HPDE6-E6E7 (cell line): Measurements from ENCODE around the gene GAREM2.

Experiments
- DNase-seq: peaks from one replicate; pipeline ENCODE4 v3.0.0; 2011; ENCODE audit warnings: missing footprints; ENCODE audit errors: extremely low spot score

Gene GAREM2

DNA sequence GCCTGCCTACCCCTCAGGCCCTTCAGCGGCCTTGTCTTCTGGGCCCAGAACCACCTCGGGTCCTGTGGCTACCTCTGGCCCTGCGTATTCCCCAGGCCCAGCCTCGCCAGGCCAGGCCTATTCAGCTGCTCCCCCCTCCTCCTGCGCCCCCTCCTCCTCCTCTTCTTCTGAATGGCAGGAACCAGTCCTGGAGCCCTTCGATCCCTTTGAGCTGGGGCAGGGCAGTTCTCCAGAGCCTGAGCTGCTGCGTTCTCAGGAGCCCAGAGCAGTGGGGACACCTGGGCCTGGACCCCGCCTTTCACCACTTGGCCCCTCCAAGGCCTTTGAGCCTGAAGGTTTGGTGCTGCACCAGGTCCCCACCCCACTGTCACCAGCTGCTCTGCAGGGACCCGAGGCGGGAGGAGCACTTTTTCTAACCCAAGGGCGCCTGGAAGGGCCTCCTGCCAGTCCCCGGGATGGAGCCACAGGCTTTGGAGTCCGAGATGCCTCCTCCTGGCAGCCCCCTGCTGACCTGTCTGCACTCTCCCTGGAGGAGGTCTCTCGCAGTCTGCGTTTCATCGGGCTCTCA lies 14.7 kb downstream of the GAREM2 start:
- DNase-seq, result no peak

DNA sequence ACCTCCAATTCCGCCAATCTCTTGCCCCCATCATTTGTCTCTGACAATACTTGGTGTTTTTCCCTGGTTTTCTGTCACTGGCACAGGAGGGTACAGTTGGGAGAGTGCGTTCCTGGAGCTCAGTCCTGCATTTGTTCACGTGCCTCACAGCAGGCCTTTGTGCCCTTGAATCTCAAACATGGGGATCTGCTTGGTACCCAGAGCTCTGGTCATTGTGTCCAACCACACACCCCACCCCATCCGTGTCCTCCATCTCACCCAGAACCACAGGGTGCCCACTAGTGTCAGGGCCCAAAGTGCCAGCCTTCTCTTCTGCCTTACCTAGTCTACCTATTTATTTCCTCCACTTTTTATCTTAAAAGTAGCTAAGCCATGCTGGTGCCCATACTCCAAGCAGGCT lies 16.2 kb downstream of the GAREM2 start:
- no peak for DNase-seq

DNA sequence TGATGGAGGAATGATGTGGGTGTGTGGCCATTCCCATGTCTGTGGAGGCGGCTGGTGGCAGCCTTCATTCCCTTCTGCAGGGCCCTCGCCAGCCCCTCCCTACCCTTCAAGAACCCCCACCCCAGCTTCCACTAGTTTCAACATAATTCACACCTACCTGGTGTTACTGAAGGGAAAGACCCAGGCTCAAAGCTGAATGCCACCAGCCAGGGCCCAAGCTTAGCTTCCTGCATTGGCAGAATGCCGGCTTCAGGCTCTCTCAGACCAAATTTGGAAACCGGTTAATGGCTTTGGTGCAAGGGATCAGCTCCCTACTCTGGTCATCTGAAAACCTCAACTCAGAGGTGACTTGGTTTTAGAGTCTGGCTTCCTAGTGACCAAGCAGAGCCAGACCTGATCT lies 16.9 kb downstream of the GAREM2 start:
- no peak for DNase-seq

DNA sequence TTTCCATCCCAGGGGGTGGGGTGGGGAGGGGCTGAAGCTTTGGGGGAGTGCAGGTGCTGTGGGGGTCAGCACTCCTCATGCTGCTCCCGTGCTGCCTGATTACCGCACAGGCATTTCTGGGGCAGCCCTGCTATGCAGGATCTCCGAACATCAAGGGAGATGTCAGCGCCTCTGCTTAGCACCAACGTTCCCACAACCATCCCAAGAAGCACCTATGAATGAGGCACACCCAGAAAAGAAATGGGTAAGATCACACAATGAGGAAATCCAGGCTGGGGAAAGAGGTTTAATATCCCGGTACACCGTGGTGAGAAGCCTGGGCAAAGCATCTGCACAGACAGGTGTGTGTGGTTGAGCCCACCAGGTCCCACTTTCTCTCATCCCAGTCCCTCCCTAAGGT lies 17.5 kb downstream of the GAREM2 start:
- DNase-seq, result no peak

DNA sequence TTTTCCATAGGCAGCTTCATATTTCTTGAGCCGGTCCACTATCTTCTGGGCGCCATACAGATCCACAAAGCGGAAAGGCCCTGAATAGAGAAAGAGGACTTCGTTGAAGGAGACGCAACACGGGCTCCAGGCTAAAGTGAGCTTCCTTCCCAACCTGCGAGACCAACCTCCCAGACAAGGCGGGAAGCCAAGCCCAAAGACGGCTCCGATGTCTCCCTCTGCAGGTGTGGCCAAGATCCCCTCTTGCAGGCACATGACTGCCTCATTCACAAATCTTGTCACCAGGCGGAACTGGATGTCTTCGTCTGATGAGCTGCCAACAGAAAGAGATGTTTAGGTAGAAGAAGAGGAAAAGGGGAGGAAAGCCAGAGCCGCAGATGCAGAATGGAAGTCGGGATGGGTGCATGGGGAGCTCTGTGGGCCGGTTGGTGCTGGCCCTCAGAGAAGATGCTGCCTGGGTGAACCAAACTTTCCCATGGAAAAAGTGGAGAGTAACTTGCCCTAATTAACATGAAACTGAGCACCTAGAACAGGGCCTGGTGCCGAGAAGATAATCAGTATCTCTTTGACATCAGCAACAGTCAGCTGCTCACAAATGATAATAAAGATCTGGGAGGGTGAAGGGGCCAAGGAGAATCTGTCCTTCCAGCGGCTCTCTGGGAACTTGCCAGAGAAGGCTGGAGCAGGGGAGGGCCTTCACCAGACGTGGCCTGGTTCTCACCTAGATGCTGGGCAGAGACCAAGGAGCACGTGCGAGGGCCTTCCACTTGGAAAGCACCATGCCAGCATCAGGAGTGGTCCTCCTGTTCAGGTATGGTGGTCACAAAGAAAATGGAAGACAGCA lies 18.6 kb downstream of the GAREM2 start:
- DNase-seq, result no peak

DNA sequence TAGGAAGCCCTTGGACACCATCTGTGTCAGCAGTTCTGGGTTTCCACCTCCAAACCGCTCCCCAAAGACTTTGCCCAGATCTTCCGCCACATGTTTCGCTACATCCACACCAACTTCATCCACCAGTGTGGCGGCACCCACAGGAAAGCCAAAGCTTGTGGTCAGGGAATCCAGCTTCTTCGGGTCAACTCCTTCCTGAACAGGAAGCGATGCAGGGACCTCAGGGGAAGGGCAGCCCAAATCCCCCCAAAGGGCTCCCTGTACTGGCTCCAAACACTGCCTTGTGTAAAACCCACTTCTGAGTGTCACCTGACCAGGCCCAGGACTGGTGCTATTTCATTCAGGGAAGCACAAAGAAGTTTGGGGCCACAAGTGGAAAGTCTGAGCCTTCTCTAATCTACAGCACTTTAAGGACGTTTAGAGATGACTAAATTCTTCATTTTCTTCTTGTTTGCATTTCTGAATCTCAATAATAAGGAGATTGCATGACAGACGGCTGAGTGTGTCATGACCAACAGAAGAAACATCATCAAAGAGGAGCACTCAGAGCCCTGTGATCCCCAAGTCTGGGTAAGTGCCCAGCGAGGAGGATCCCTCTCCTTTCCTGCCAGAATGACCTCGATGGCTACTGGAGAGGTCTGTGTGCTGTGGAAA lies 20.8 kb downstream of the GAREM2 start:
- no peak for DNase-seq

DNA sequence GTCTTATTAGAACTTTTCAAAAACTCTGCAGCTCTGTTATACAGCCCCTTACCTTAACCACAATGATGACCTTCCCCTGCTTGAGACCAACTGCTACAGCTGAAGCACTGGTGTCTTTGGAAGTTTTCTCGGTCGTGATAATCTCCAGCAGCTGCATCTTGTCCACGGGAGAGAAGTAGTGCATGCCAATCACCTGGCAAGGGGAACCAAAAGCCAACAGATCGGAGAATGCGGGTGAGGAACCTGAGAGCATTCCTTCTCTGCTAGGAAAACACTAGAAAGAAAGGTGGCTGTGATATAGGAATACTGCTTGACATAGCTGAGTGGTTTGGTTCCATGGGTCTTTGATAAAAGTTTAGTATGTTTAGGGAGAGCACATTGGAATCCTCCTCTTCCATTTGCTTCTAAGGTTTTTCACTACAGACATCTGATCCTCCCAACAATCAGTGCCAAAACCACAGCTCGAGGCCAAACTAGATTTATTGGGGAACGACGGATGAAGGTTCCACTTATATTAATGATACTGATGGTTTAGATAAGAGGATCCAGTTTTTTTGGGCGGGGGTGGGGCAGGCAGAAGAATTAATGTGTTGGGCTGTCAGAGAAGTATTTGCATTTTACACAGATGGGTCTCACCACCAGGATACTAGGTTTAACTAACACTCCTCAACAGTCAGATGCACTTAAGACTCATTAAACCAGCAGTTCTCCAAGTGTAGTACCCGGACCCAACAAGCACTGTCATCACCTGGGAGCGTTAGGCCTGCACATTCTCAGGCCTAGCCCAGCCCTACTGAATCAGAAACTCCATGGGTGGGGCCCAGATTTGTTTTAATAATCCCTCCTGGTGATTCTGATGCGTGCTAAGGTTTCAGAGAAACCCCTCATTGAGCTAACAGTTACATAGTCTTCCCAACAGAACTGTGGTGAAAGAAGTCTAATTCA lies 22.4 kb downstream of the GAREM2 start:
- DNase-seq, result no peak

DNA sequence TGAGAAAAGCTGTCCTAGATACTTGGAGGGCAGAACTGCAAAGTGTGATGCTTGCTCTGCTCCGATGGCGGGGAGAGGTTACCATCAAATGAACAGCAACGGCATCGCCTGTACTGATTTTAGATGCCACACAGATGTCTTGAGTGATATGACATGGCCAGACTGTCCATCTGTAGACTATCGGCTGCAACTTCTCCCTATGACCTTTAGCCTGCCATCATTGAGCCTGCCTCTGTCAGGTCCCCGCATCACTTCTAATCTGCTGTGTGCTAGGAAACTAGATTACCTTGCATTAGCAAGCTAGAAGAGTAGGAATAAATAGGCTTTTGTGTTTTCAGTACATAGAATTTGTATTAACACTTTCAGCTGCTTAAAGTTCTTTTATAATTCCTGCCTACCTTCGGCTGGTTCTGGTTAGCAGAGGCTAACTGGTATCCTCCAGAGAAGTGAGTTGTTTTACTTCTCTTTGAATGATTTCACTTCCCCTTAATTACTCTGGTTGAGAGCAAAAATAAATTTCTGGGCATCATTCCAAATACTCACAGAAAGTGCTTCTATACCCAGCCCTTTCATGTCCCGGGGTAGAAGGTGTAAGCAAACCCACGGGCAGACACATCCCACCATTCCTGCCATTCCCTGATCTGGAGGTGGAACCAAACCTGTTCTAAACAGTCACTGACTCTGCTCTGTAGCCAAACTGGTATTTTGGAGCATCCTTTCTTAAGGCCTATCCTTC lies 24.0 kb downstream of the GAREM2 start:
- DNase-seq, result no peak

DNA sequence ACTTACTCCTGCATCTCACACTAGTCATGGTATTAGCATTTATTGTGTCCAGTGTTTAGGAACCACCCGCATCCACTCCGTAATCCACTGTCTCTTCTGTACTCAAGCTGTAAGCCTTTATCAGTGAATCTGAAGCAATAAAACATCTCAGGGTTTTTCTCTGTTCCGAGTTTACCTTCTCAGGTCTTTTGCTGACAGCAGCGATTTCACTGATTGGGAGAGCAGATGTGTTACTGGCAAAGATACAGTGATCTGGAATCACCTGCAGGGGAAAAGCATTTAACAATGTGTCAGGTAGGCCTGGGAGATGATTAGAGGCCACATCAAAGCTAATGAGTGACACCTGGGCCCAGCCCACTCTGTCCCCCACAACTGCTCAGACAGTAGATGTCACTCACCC lies 24.6 kb downstream of the GAREM2 start:
- no peak for DNase-seq

DNA sequence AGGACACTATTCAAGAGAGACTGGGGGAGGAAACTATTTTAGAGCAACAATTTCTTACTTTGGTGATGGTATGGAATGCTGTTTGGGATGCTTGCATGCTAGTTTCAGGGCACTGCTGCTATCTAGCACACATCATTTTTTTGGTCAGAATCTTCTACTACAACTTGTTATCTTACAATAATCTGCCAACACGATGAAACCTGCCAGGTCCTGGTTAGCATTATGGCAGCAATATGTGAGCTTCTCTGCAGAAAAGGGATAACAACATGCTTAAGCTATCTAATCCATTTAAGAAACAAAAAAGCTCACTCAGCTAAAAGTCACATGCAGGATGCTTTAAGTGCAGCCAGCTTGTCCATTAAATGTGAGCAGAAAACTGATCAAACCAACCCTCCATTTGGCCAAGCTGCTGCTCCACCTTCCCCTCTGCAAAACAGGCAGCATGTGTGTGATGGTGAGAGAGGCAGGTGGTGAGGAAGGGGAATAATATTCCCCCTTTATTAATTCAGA lies 30.1 kb downstream of the GAREM2 start:
- no peak for DNase-seq

DNA sequence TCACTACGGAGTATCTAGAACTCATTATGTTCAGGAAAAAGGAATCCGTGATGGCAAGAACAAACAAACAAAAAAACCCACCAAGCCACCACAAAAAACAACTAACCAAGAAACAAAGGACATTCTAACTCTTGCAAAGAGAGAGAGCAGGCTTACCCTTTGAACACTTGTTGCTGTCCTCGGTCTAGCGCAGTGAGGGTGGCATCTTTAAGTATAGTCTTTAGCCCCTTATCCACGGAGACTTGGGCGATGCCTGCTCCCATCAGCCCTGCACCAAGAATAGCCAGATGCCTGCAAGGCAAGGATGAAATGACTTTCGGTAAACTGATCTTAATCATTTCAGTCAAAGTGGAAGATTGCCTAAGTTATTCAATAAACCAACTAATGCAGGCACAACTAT lies 31.0 kb downstream of the GAREM2 start:
- DNase-seq, result no peak

DNA sequence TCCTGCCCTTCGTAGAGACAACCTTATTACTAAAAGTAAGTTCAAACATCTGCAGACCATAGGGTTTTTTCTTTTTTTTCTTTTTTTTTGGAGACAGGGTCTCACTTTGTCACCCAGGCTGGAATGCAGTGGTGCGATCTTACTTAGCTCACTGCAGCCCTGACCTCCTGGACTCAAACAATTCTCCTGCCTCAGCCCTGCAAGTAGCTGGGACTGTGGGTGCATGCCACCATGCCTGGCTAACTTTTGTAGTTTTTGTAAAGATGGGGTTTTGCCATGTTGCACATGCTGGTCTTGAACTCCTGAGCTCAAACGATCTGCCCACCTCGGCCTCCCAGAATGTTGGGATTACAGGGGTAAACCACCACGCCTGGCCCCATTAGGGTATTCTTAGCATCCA lies 39.1 kb downstream of the GAREM2 start:
- no peak for DNase-seq

DNA sequence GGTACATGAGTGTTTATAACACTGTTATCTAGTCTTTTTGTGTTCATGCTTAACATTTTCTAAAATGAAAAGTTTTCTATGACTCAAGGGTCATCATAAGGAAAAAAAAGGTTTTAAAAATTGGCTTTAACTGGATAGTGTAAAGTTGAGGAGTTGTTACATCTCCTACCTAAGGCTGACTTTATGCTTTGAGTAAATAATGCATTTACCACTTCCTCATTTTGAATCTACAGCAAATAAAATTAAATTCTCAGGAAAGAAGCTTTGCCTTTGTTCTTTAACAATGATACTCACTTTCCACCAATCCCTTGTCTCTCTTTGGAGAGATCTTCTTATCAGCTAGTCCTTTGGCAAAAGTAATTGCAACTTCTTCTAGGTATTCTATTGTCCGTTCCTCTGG lies 41.9 kb downstream of the GAREM2 start:
- DNase-seq, result no peak

DNA sequence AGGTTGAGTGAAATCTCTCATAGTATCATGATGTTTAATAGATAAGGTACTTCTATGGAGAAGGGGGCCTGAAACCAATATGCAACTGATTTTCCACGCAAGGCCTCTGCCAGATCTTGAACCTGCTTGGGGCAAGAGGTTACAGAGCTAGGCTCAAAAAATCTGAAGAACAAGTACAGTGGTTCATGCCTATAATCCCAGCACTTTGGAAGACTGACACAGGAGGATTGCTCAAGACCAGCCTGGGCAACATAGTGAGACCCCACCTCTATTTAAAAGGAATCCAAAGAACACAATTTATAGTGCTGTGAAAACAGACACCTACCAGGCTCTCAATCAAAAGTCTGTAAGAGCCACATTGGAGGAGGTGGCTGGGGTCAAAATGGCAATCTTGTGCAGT lies 42.9 kb downstream of the GAREM2 start:
- DNase-seq, result no peak

DNA sequence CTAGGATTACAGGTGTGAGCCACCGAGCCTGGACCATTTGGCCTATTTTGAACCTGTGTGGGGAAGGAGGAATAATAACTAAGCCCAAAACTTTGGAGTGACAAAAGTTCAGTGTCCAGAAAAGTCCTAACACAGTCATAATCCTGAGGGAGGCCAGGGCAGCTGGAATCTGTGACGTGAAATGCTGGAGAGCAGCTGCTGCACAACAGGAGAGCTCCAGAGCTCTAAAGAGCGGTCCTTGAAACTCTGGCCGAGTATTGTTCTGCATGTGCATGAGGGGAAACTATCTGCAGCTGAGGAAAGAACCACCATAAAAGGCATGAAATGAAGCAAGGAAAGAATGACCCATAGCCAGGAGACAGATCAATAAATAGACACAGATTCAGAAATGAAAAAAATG lies 43.7 kb downstream of the GAREM2 start:
- DNase-seq, result no peak

DNA sequence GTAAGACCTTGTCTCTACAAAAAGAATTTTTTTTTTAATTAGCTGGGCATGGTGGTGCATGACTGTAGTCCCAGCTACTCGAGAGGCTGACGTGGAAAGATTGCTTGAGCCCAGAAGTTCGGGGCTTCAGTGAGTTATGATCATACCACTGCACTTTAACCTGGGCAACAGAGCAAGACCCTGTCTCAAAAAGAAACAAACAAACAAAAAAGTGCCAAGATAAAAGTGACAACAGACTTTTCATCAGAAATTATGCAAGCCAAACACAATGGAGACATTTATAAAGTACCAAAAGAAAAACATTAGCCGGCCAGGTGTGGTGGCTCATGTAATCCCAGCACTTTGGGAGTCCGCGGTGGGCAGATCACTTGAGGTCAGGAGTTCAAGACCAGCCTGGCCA lies 44.8 kb downstream of the GAREM2 start:
- no peak for DNase-seq

DNA sequence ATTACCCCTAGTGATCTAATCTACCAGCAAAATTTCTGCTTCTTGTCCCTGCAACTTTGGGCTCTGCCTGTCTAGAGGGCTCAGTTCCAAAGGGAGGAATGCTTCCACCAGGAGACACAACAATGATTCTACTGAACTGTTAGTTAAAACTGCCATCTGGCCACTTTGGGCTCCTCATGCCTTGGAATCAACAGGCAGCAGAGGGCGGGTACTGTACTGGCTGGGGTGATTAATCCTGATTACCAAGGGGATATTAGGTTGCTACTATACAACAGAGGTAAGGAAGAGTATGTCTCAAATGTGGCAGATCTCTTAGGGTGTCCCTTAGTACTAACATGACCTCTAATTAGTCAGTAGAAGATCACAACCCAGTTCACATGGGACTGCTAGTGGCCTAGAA lies 50.1 kb downstream of the GAREM2 start:
- no peak for DNase-seq

DNA sequence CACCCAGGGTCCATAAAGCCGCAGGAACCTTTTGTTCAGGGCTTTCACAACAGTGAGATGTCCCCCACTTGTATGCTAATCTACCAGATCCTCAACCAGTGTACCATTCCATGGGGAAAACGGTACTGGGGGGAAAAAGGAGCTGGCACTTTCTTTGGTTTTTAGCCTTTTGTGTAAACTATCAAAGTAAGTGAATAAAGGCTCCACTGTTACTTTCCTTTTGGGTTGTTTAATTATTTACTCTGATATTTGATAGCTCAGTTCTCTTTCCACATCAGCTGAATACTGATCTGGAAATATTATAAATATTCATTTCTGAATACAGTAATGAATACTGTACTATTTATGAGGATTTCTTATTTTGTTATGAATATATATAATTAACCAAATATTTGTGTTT lies 51.2 kb downstream of the GAREM2 start:
- DNase-seq, result no peak

DNA sequence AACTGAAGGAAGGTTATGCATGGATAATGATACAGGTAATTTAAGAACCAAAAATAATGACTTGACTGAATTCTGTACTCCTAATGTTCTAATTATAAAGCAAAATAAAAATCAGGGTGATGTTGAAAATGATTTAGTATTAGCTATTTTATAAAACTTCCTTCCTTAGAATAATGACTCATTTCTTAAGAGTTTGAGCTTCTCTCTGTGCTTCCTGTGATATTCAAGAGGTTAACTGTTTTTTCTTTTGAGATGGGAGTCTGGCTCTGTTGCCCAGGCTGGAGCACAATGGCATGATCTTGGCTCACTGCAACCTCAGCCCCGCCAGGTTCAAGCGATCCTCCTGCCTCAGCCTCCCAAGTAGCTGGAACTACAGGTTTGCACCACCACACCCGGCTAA lies 56.7 kb downstream of the GAREM2 start:
- no peak for DNase-seq

DNA sequence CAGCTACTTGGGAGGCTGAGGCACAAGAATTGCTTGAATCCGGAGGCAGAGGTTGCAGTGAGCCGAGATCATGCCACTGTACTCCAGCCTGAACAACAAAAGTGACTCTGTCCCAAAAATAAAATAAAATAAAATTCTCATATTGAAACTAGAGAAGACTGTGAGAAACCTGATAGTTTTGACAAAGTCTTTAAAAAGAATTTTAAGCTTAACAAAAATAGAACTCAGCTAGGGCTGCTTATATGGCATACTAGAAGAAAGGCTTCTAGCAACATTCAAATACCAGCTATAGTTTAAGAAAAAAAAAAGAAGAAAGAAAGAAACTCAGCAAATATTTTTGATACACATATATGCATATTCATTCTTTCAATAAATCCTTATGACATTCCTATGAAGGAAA lies 57.9 kb downstream of the GAREM2 start:
- DNase-seq, result no peak

DNA sequence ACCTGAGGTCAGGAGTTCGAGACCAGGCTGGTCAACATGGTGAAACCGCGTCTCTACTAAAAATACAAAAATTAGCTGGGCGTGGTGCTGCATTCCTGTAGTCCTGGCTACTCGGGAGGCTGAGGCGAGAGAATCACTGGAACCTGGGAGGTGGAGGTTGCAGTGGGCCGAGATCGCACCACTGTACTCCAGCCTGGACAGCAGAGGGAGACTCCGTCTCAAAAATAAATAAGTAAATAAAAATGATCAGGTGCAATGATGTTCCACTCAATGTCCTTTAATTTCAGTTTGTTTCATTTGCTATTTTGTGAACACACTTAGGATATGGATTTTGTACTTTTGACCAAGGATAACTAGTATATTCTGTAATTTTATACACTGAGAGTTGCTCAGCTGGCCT lies 62.2 kb downstream of the GAREM2 start:
- no peak for DNase-seq
